GOT3 (cell line): Measurements from ENCODE around the gene MEIS1.

Experiments used
- DNase-seq: peaks from one replicate; lab custom pipeline; 2025; ENCODE audit warnings: mixed read lengths; lab: John Stamatoyannopoulos, UW

The MEIS1 gene

DNA sequence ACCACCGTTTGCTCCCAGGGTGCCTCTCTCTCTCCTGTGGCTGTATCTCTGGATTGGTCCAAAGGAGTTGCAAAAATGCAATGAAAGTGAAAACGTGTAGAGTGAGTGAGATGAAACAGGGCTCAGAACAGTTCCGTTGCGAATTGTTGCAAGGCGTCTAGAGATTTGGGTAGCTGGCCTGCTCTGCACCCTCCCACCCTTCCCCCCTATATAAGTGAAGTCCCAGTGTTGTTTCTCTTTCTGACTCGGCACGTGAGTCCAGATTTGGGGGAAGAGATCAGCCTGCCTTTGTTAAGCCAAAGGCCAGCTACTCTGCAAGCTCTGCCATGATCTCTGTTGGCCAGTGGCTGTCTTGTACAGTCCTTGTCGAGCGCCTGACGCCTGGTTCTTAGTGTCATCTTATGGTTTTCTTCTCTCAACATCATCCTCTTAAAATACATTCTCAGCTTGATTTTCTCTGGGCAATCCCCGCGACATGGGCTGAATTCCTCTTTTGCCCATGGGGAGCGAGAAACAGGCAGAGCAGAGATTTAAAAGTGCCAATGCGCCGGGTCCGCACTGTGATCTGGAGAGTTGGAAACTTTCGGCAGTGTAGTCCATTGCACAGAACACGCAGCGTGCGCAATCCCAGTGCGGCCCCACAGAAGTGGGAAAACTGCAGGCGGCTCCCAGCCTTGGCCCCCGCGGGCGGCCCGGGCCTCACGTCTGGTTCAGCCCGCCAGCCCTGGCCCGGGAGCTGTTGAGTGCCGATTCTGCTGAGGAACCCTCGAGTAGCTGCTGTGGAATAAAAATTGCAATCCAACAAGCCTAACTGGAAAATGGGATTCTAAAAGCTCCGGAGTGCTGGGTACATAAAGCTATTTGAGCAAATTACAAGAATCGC lies 9.3 kb downstream of the MEIS1 start:
- no peak for DNase-seq

DNA sequence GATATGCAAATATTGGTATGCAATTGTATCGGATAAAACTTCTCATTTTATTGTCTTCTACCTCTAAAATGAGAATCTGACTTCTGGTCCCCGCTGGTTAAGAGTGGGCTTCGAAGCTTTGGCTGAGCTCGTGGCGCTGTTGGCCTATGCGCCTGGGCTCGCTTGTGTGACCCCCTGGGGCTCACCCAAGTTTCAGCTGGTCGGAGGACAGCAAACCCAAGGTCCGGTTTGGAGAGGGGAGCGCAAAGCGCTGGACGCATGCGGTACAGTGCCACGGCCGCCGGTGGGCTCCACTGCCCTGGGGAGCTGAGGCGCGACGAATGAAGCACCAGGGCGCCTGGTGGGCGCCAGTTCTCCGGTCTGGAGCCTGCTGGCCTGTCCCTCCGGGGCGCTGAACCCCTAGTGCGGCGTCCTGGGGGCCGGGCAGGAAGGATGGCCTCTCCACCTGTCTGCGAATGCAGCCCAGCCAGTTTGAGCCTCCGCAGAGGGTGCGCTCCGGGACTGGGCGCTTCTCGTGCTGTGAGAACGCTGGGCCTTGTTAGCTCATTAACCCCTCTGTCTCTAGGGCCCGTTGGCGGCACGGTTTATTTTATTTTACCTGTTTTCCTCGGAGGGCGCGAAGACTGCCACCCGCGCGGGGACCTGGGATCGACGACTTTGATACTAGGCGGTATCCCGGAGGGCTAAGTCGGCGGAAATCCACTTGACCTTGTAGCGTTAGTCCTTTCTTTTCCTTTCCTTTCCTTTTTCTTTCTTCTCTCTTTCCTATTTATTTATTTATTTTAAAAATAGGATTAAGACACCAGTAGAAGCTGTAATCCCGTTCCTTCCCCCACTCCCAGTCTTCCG lies 10.4 kb downstream of the MEIS1 start:
- DNase-seq = no peak

DNA sequence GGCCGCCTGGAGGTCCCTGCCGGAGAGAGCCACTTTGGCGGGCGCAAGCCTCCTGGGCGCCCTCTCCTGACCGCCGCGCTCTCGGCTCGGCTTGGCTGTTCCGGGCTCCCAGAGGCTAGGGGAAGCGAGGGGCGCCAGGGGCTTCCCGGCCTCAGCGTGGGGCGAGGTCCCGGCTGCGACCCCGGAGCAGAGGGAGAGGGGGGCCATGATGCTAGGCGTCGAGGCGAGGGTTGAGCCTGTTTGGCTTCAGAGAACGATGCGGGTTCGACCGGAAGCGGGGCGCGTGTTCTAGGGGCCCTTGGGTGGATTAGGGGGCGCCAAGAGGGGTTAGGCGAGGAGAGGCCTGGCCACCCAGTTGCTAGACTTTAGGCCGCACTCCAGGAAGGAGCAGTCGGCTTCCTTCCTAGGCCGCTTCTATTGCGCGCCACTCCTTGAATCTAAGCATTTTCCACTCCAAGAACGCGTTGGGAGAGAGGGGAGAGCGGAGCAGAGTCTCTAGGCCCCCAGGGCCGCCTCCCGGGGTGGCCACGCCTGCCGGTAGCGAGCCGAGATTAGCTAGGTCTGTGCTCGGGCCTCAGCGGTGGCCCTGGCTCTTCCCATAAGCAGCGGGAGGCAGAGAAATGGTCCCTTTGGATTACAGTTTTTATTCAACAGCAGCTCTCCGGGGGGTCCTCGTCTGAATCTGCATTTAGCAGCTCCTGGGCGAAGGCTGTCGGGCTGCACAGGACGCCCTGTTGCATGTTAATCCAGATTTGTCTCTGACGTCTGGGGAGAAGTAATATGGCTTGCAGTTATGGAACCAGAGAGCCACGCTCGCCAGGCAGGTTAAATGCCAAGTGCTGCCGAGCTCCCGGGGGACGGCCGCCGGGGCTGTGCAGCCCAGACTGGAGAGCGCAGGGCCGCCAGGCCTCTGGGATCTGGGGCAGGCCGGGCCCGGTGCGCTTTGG lies 11.3 kb downstream of the MEIS1 start:
- DNase-seq = no peak

DNA sequence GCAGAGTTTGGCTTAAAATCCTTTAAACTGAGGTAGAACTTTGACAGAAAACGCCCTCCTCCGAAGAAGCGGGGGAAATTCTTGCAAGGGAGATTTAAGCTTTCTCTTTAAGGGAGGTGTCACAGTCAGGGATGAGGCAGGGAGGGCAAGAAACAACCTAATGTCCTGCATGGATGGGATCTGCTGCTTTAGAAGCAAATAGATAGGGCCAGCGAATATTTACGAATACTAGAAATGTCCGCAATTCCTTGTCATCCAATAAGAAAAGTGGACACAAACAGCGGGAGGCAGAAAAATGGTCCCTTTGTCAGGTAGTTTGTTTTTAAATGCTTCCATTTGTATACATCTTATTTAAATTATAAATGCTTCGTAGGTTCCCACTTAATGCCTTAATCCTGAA lies 12.0 kb downstream of the MEIS1 start:
- DNase-seq = no peak

DNA sequence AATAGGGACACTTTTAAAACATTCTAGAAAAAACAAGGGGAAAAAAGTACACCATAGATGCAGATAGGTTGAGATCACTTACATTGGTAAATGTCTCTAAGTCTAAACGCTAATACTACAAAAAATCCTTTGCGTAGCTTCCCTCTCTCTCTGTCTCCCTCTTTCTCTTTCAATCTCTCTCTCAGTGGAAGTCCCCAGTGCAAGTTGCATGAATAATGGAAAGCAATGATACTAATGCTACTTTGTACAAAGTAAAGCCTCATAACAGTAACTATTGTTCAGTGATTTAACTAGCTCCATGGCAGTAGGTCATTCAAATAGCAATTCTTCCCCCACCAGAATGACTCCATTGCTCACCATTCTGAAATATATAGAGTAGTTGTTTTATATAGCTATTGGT lies 12.8 kb downstream of the MEIS1 start:
- no peak for DNase-seq

DNA sequence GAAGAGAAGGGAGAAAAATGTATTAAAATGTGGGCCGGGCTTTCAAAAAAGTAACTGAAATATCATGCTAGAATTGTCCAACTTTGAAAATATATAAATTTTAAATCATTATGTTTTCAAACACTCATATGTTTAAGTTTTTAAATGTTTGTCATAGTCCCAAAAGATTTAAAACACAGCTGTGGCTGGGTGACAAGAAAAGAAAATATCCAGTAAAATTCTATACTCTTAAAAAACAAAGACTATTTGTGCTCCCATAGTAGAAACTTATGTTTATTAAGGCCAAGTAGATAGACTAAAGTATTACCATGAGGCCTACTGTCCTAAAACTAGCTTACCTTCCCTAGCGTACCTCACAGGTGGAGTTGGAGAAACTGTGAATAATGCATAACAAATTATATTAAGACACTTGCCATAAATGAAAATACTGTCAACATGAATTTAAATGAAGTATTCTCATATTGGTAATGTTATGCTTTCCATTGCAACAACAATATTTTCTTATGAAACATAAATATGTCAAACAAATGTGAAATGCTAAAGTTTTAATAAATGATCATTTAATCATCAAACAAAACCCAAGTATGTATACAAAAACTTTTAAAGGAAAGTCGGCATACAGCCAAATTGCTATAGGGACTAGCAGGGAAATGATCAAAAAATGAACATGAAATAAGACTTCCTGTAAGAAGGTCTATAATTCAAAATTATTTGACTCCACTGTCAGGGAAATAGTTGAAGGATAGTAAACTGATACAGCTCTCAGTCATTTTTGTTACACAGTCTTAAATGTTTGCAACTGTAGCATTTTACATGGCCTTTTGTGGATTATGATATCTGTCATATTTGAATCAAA lies 13.4 kb downstream of the MEIS1 start:
- no peak for DNase-seq

DNA sequence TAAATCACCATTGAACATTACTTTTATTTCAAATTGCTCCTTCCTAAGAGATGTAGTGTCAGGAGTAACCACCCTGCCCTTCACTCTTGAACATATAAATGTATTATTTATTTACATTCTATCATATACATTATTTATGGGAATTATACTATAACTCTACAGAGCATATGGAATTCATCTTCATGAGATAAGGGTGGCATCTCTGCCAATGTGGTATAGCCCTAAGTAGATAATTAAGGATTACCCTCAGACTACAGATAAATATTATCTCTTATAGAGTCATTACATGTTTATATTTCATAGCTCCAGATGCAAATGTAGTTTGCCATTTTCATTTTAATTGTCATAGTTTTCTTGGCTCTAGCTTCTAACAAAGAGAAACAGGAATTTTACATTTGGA lies 17.3 kb downstream of the MEIS1 start:
- DNase-seq = no peak

DNA sequence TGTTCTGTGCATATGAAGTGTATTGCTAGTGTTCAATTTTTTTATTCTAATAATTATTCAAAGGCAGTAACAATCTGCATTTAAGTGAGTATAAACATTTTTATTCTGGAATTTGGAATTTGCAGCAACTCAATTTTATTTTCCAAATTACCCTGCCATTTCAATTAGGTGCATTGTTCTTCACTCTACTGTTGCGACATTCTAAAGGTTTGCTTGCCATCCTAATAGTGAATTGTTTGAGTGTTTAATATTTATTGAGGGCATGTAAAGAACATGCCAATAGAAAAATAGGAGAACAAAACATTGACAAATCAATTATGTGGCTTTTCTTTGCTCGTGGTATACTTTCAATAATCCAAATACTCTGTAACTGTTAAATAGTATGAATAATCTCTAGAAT lies 18.0 kb downstream of the MEIS1 start:
- no peak for DNase-seq

DNA sequence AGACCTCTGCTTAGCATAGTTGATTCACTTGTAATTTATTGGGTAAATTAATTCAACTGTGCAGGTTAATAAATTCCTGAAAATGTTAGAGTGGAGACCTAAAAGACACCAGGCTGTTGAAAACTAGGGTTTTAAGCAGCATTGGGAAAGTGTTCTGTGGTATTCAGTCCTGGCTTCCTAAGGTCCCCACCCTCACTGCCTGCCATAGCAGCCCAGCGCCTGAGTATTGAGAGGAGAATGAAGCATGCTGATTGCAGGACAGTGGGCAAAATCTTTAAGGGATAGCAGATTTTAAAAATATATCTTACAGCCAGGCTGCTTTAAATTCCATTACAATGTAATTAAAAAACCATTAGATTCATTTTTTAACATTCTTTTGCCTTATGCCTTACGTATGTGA lies 20.6 kb downstream of the MEIS1 start:
- DNase-seq = no peak

DNA sequence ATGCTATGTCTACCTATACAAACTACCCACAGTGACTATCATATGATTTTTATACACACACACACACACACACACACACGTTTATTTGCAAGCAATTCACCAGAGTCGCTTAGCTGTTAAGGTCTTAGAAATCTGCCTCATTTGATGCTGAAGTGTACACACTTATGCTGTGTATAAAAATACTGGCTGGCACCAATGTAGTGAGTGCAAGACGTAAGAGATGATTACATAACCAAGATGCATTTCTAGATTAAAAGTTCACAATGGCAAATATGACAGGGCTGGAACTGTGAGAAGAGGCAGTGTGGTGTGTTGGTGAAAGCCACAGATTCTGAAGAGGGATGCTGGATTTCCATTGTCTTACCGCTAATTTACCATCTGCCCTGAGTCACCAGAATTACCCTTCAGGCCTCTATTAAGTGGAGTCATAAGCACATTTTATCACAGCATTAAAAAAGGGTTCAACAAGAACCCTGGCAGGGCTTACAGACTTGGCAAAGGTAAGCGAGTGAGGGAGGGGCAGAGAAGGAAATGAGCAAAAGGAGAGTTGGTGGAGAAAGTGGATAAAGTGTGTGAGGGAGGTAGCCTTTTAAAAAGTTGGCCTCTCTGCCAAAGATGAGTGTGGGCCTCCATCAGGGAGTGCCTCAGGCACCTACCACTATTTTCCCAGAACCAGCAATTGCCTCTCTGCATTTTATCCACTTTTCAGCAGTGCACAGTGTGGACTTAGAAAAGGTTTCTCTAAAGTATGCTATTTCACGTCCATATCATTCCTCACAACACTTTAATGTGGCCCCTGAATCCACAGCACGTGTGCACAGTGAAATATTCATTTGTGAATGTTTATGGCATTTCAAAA lies 21.5 kb downstream of the MEIS1 start:
- no peak for DNase-seq

DNA sequence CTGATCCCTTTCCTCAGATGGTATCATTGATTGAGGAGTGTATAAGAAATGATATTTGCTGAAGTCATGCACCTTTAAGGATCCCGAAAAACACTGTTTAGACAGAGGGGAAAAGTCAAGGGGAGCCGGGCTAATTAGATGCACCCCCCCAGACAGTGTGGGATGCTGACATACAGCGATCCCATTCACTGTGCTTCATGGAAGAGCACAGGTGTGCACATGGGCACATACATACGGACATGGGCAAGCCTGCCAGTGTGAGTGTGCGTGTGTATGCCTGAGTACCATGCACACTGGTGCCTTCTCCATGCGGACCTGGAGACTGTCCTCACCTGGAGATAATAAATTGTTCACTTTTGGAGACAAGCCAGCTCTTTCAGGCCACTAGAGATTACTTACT lies 22.6 kb downstream of the MEIS1 start:
- no peak for DNase-seq

DNA sequence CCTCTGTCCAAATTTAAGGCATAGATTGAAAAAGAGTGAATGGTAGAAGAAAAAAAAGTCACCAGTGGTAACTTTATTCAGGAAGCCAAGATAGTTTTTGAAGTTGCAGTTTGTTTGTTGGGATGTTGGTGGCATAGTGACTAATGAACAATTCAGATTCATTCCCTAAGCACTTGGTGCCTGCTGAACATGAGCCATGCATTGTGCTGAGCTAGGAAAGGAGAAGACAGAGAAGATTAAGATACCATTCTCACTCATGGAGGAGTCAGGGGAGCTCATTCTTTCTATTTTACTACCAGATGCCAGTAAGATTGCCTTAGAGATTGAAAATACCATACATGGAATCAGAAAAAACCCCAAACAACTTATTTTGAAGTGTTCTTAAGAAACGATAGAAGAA lies 25.1 kb downstream of the MEIS1 start:
- DNase-seq = no peak

DNA sequence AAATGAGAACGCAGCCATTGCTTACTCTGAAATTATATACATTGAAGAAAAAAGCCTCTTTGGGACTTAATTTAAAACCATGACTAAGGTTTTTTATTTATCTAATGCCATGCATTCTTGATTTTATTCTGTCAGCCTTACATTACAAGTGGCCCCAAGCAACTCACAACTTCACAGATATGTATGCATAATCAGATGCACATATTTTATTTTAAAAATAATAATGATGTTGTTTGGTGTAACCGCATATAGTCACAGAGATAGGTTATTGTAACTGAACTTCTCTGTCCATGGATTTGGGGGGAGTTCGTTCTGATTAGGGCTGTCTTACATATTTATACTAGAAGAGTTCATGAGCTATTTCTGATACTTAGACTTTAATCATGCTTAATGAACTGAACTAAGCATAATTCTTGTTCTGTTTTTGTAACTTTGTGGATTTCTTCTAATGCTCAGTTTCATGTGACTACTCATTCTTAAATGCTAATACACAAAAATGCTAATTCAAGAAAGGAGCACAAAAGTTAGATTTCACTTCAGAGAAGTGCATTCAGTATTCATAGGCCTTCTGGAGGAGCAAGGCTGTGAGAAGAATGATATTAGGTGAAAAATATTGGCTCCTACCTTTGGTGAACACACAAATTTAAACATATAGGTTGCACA lies 26.2 kb downstream of the MEIS1 start:
- no peak for DNase-seq

DNA sequence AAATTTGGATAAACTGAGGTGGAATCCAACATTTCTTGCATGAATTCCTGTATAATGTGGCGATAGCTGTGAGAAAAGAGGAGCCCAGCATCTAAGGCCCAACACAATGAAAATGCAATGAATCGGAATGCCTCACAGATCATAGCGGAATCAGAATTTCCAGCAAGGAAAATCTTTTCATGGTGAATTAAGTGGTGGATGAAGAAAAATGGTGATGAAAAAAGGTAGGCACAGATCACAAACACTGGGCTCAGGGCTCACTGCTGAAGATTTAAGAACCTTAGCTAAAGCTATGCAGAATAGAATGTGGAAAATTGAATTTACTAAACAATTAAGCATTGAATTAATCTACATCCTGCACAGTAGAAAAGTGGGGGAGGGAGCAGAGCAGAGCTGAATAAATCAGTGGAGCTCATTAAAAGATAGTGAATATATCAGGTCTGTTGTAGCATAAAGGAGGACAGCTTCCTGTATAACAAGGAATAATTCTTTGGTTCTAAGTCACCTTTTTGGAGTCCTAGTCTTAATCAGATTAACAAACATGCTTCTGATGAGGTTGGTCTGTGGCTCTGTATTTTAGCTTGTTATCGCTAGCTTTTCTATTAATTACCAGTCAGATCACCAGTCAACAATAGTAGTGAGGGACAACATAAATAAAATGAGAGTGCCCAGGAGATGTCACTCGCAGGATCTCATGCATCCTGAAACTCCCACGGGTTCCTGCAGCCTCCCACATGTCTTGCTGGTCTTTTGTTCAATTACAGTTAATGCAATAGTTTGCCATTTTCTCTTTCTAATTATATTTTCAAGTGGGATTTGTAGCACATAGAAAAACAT lies 27.0 kb downstream of the MEIS1 start:
- no peak for DNase-seq

DNA sequence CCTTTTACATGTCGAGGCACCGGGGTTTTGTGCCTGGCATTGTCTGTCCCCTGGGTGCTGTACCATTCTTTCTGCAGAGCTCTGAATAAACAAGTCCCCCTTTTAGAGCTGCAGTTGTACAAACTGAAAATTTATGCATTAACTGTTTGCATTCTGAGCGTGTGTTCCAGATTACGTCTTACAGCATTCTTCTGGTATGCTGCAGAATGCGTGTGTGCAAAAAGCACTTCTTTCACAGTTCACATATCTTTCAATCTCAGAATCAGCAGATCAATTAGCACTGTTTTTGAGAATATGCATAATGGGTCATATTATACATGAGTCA lies 27.5 kb downstream of the MEIS1 start:
- no peak for DNase-seq

DNA sequence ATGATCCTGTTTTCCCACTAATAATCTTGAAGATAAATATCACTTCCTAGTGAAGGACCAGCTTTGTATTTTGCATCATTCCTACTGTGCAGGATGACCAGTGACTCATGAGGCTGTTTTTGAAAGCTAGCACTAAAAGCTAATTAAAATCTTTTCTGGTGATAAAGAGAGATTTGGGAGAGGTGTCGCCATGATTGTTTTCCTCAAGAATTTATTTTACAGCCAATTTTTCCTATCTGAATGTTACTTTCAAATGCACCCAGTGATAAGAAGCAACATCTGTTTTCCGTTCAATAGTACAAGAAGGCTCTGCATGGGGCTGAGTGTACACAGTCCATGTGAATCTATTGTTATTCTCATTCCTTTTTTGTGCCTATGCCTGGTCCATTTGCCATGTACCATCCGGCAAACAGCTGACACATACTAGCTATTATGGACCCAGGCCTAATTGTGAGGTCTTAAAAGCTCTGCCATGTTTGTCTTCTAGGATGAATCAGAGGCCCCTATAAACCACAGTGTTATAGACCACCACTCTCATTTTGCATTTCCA lies 28.4 kb downstream of the MEIS1 start:
- DNase-seq = no peak

DNA sequence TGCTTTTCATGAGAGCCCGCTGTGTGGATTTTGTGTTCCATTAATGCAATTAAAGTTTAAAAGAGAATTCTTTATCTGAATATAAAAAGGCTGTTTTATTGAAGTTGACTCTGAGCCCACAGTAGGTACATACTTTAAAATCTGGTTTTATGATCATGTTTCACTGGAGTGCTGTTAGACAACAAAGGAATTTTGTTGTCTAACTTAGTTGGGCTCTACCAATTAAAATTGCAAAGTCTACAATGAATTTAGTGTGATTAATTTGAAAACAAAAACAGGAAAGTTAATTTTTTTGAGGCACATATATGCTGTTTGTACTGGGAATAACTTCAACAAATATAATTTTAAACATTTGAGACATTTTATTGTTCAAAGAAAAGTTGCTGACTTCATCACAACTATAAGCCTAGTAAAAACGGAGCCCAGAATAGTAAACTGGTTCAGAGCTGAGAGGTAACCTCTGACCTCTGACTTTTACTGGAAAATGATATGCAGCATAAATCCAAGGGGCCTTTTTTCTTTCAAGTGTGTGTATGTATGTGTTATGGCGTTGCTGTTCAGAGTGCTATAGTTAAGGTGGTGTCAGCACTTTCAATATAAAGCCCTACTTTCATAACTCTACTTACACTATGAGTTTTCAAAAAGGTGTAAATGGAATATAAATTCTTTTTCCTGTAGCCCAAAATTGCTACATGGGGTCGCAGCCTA lies 30.2 kb downstream of the MEIS1 start:
- no peak for DNase-seq

DNA sequence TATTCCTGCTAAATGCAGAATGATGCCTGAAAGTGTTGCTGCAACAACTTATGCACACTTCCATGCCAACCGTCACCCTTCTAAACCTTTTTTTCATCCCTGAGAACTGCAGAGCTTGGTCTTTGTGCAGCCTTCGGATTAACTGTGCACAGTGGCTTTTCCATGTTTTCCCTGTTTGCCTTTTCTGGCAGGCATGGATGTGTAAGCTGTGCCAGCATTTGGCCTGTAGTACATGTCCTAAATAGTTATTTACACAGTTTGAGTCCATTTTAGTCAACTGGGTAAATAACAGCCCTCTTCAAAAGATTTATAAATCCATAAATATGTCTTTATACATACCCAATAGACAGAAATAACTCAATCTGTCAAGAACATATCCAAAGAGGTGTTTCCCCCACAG lies 31.5 kb downstream of the MEIS1 start:
- no peak for DNase-seq
